Gastroesophageal sphincter (tissue), 4 donors: ENCODE measurements around the gene WDR26. TPM values are rescaled to one million over a fixed set of nuclear protein-coding genes. Genes with fewer than 3 reads are reported as not detected.
"Not testable (repeated sequence)": the region's sequence is repeated elsewhere in the genome, so short reads cannot be mapped to it uniquely, and the experiment has no call there.

Source experiments
- ATAC-seq: fragments of 150-250 bp; one replicate; pipeline ENCODE4 v1.9.1; 2016; ENCODE audit warnings: mild to moderate bottlenecking, moderate library complexity
- H3K27ac ChIP-seq, 4 donors: fragments of 200-600 bp; sonication (generic) in 3 of 4; 1 replicate in 3 of 4; 2 replicates in 1 of 4; pipeline ENCODE4 v1.5.1; 2016 to 2019
- H3K27me3 ChIP-seq: fragments of 200-600 bp; sonication (generic); one replicate; pipeline ENCODE4 v1.5.1; 2019
- H3K36me3 ChIP-seq, 2 donors: fragments of 200-600 bp; sonication (generic); one replicate each; pipeline ENCODE4 v1.5.1; 2019; ENCODE audit warnings: control low read depth in 1 of 2
- H3K4me1 ChIP-seq, 3 donors: fragments of 200-600 bp; sonication (generic); 1 replicate in 2 of 3; 2 replicates in 1 of 3; pipeline ENCODE4 v1.5.1; 2016 to 2019; ENCODE audit warnings: control low read depth in 2 of 3
- H3K4me3 ChIP-seq, 2 donors: fragments of 200-600 bp; sonication (generic); one replicate each; pipeline ENCODE4 v1.5.1; 2019; ENCODE audit warnings: mild to moderate bottlenecking in 1 of 2, moderate library complexity in 1 of 2
- H3K9me3 ChIP-seq, 3 donors: fragments of 200-600 bp; sonication (generic); one replicate each; pipeline ENCODE4 v1.5.1; 2017 to 2019; ENCODE audit warnings: control low read depth in 2 of 3
- CTCF ChIP-seq, 4 experiments: fragments of 200-600 bp in 2 of 4; fragments of 450-650 bp in 2 of 4; sonication (generic) in 1 of 4; IDR thresholded peaks; one replicate each; pipeline ENCODE4 v1.5.1; 2017 to 2019; ENCODE audit warnings: antibody characterized with exemption in 4 of 4, mild to moderate bottlenecking in 2 of 4, moderate library complexity in 2 of 4
- EP300 ChIP-seq: sonication (generic); formaldehyde crosslinking; IDR thresholded peaks from one replicate; pipeline ENCODE4 v1.6.1; 2017; ENCODE audit warnings: antibody characterized with exemption, mild to moderate bottlenecking
- POLR2A ChIP-seq, 2 donors: fragments of 450-650 bp; IDR thresholded peaks; one replicate each; pipeline ENCODE4 v1.6.1; 2017; ENCODE audit warnings: antibody characterized with exemption in 2 of 2, mild to moderate bottlenecking in 2 of 2, moderate library complexity in 1 of 2
- POLR2AphosphoS5 ChIP-seq: sonication (generic); formaldehyde crosslinking; IDR thresholded peaks from one replicate; pipeline ENCODE4 v1.6.1; 2017; ENCODE audit warnings: antibody characterized with exemption
- WGBS, 2 donors: methylation state at CpG; one replicate each; pipeline ENCODE4 v1.1.5; 2018; ENCODE audit warnings: low coverage in 1 of 2; 5-methylcytosine and 5-hydroxymethylcytosine counted together
- total RNA-seq, 4 donors: library from RNA; depleted of rRNA; stranded (reverse); fragments of >200 nt; gene quantifications; one replicate each; pipeline ENCODE4 v1.1.0, GENCODE V29; 2016

The WDR26 gene
- total RNA-seq, 4 donors from 2014 or later, result 63.9 to 94.5 (median 77.7) TPM

GRCh38 chr1:224427346-224427745 lies 7.3 kb downstream of the WDR26 start:
- ATAC-seq, result no peak

GRCh38 chr1:224426869-224427268 lies 7.7 kb downstream of the WDR26 start:
- not testable (repeated sequence) for ATAC-seq, H3K9me3 ChIP-seq, H3K27me3 ChIP-seq, H3K4me3 ChIP-seq
- WGBS, 2 donors, result 63 to 75% methylated on average over 6 to 8 of the region's 8 CpGs
- Histone ChIP-seq H3K27ac (peak overlapping the region in 2 of 4 donors; percentile 26 to 56), H3K36me3 (peaks cover 7 to 46% of the 10 kb centered on the region in 2 donors), H3K4me1 (peaks cover 9 to 87% (median 21%) of the 10 kb centered on the region in 3 donors)

More at GRCh38 chr1:224427346-224427745, 7.3 kb downstream of the WDR26 start:
- no peak overlapping the region for H3K4me3 ChIP-seq
- TF ChIP-seq POLR2A (IDR thresholded peaks at IDR 0.05), result no peak
- H3K4me1 ChIP-seq, result peaks cover 9 to 92% (median 21%) of the 10 kb centered on the region in 3 donors
- H3K36me3 ChIP-seq, result peaks cover 2 to 41% of the 10 kb centered on the region in 2 donors
- no peaks in the 10 kb centered on the region for H3K27me3 ChIP-seq
- H3K9me3 ChIP-seq, result no peaks in the 10 kb centered on the region
- peak overlapping the region; percentile 26 to 56 (median 37) for H3K27ac ChIP-seq
- WGBS, 2 donors, result 50 to 73% methylated on average over 1 of the region's 1 CpG

- ATAC-seq, result no peak
- TF ChIP-seq CTCF (IDR thresholded peaks at IDR 0.05), result no peak
- no peak for TF ChIP-seq POLR2A (IDR thresholded peaks at IDR 0.05)
- TF ChIP-seq POLR2AphosphoS5, result no peak
- no peak for TF ChIP-seq EP300
- Histone ChIP-seq H3K36me3 (peaks cover 12 to 61% of the 10 kb centered on the region in 2 donors), H3K27me3 (no peaks in the 10 kb centered on the region), H3K27ac (no peak overlapping the region), H3K4me3 (no peak overlapping the region), H3K9me3 (no peaks in the 10 kb centered on the region), H3K4me1 (peaks cover 9 to 74% (median 11%) of the 10 kb centered on the region in 3 donors)
- 81 to 87% methylated on average over 6 of the region's 6 CpGs for WGBS, 2 donors
These were observed 9.2 kb downstream of the WDR26 start for GRCh38 chr1:224425279-224425884.

GRCh38 chr1:224420106-224420505 lies 14.5 kb downstream of the WDR26 start:
- Histone ChIP-seq H3K27ac (no peak overlapping the region), H3K4me3 (no peak overlapping the region), H3K9me3 (no peaks in the 10 kb centered on the region), H3K4me1 (peaks cover 0 to 28% (median 0%) of the 10 kb centered on the region in 3 donors), H3K27me3 (no peaks in the 10 kb centered on the region), H3K36me3 (peaks cover 37 to 92% of the 10 kb centered on the region in 2 donors)
- ATAC-seq, result no peak
- TF ChIP-seq CTCF (IDR thresholded peaks at IDR 0.05) (no peak), EP300 (no peak)

- 93% methylated on average over 1 of the region's 1 CpG; no CpG with 5 or more reads in 1 of the 2 donors for WGBS, 2 donors
These were observed 22.8 kb downstream of the WDR26 start for GRCh38 chr1:224411766-224412165.

More at GRCh38 chr1:224411766-224412165, 22.8 kb downstream of the WDR26 start:
- no peak for ATAC-seq
- no peaks in the 10 kb centered on the region for H3K9me3 ChIP-seq
- H3K27ac ChIP-seq, result no peak overlapping the region
- H3K36me3 ChIP-seq, result peaks cover 9 to 98% of the 10 kb centered on the region in 2 donors
- peaks cover 0 to 15% (median 0%) of the 10 kb centered on the region in 3 donors for H3K4me1 ChIP-seq
- no peak overlapping the region for H3K4me3 ChIP-seq
- H3K27me3 ChIP-seq, result no peaks in the 10 kb centered on the region
- no peak for TF ChIP-seq EP300
- no peak for TF ChIP-seq POLR2A (IDR thresholded peaks at IDR 0.05)
- TF ChIP-seq CTCF (IDR thresholded peaks at IDR 0.05), result no peak
- no peak for TF ChIP-seq POLR2AphosphoS5
